GM23248 (cell line): ENCODE results near the gene ENO1.

Experiments used
- EZH2 ChIP-seq: fragments of 200-600 bp; sonication (generic); IDR thresholded peaks from 2 replicates; pipeline ENCODE4 v1.6.1; 2018; ENCODE audit warnings: antibody characterized with exemption, mild to moderate bottlenecking; ENCODE audit not compliant: insufficient read depth, poor library complexity, severe bottlenecking
- EZH2phosphoT487 ChIP-seq: fragments of 200-600 bp; sonication (generic); IDR thresholded peaks from 2 replicates; pipeline ENCODE4 v1.6.1; 2018; ENCODE audit warnings: antibody characterized with exemption, moderate library complexity, mild to moderate bottlenecking, low read depth; ENCODE audit not compliant: insufficient read depth

DNA sequence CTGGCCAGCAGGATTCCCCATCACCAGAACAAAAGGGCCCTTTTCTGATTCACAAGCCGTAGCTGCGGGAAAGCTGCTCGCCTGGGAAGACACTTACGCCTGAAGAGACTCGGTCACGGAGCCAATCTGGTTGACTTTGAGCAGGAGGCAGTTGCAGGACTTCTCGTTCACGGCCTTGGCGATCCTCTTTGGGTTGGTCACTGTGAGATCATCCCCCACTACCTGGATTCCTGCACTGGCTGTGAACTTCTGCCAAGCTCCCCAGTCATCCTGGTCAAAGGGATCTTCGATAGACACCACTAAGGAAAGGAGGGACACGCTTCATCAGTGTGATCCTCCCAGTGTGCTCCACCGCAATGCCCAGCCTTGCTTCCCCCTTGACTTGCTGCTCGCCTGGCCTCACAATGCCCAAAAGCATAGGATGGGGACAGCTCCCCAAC, 14.7 kb downstream of the ENO1 start:
- TF ChIP-seq EZH2 (no peak), EZH2phosphoT487 (no peak)
